ENCODE measurements around the gene TSPEAR. TPM values are rescaled to one million over a fixed set of nuclear protein-coding genes. Genes with fewer than 3 reads are reported as not detected.

The TSPEAR gene
- total RNA-seq, 1 donor from 2014 or later, result not detected

- Mint-ChIP-seq H3K4me1 (ENCODE audit: low read depth, unreplicated experiment) (peaks cover 7% of the 10 kb centered on the region), H3K27me3 (ENCODE audit: unreplicated experiment) (peaks cover 10% of the 10 kb centered on the region), H3K36me3 (ENCODE audit: unreplicated experiment) (peaks cover 5% of the 10 kb centered on the region), H3K9me3 (ENCODE audit: unreplicated experiment) (peaks cover 8% of the 10 kb centered on the region), H3K27ac (ENCODE audit: unreplicated experiment) (no peak overlapping the region), H3K4me3 (ENCODE audit: unreplicated experiment) (no peak overlapping the region)
- no peak for DNase-seq
- no peak for TF ChIP-seq CTCF (IDR thresholded peaks at IDR 0.05; ENCODE audit: partially characterized antibody, unreplicated experiment)
Measured at GRCh38 chr21:44462834-44463200, 248.6 kb downstream of the TSPEAR start.

GRCh38 chr21:44462086-44462833 lies 249.1 kb downstream of the TSPEAR start:
- peaks cover 12% of the 10 kb centered on the region for H3K27me3 Mint-ChIP-seq (ENCODE audit: unreplicated experiment)
- H3K9me3 Mint-ChIP-seq (ENCODE audit: unreplicated experiment), result peaks cover 8% of the 10 kb centered on the region
- TF ChIP-seq CTCF (IDR thresholded peaks at IDR 0.05; ENCODE audit: partially characterized antibody, unreplicated experiment), result no peak
- H3K4me1 Mint-ChIP-seq (ENCODE audit: low read depth, unreplicated experiment), result peaks cover 7% of the 10 kb centered on the region
- DNase-seq, result no peak
- H3K36me3 Mint-ChIP-seq (ENCODE audit: unreplicated experiment), result peaks cover 5% of the 10 kb centered on the region
- no peak overlapping the region for H3K27ac Mint-ChIP-seq (ENCODE audit: unreplicated experiment)
- no peak overlapping the region for H3K4me3 Mint-ChIP-seq (ENCODE audit: unreplicated experiment)

GRCh38 chr21:44461464-44462001 lies 249.8 kb downstream of the TSPEAR start:
- peaks cover 5% of the 10 kb centered on the region for H3K36me3 Mint-ChIP-seq (ENCODE audit: unreplicated experiment)
- H3K27ac Mint-ChIP-seq (ENCODE audit: unreplicated experiment), result no peak overlapping the region
- peaks cover 7% of the 10 kb centered on the region for H3K4me1 Mint-ChIP-seq (ENCODE audit: low read depth, unreplicated experiment)
- DNase-seq, result no peak
- H3K9me3 Mint-ChIP-seq (ENCODE audit: unreplicated experiment), result peaks cover 8% of the 10 kb centered on the region
- H3K4me3 Mint-ChIP-seq (ENCODE audit: unreplicated experiment), result no peak overlapping the region
- no peak for TF ChIP-seq CTCF (IDR thresholded peaks at IDR 0.05; ENCODE audit: partially characterized antibody, unreplicated experiment)
- peaks cover 12% of the 10 kb centered on the region for H3K27me3 Mint-ChIP-seq (ENCODE audit: unreplicated experiment)

- DNase-seq, result no peak
- Mint-ChIP-seq H3K4me1 (ENCODE audit: low read depth, unreplicated experiment) (peaks cover 7% of the 10 kb centered on the region), H3K9me3 (ENCODE audit: unreplicated experiment) (peaks cover 6% of the 10 kb centered on the region), H3K36me3 (ENCODE audit: unreplicated experiment) (peaks cover 5% of the 10 kb centered on the region), H3K4me3 (ENCODE audit: unreplicated experiment) (no peak overlapping the region), H3K27me3 (ENCODE audit: unreplicated experiment) (peaks cover 10% of the 10 kb centered on the region), H3K27ac (ENCODE audit: unreplicated experiment) (no peak overlapping the region)
- no peak for TF ChIP-seq CTCF (IDR thresholded peaks at IDR 0.05; ENCODE audit: partially characterized antibody, unreplicated experiment)
Measured at GRCh38 chr21:44461005-44461404, 250.4 kb downstream of the TSPEAR start.

- no peak for TF ChIP-seq CTCF (IDR thresholded peaks at IDR 0.05; ENCODE audit: partially characterized antibody, unreplicated experiment)
- peaks cover 8% of the 10 kb centered on the region for H3K27me3 Mint-ChIP-seq (ENCODE audit: unreplicated experiment)
- peaks cover 7% of the 10 kb centered on the region for H3K4me1 Mint-ChIP-seq (ENCODE audit: low read depth, unreplicated experiment)
- no peak overlapping the region for H3K27ac Mint-ChIP-seq (ENCODE audit: unreplicated experiment)
- H3K4me3 Mint-ChIP-seq (ENCODE audit: unreplicated experiment), result no peak overlapping the region
- peaks cover 5% of the 10 kb centered on the region for H3K36me3 Mint-ChIP-seq (ENCODE audit: unreplicated experiment)
- peaks cover 5% of the 10 kb centered on the region for H3K9me3 Mint-ChIP-seq (ENCODE audit: unreplicated experiment)
- no peak for DNase-seq
Measured at GRCh38 chr21:44460441-44460755, 251.0 kb downstream of the TSPEAR start.
